ENCODE measurements around the gene SFT2D1. TPM values are rescaled to one million over a fixed set of nuclear protein-coding genes. Genes with fewer than 3 reads are reported as not detected.

SFT2D1 gene
- total RNA-seq, 6 experiments from 2014 or later: 44.8 to 56.5 (median 47.3) TPM

- H3K4me3 Mint-ChIP-seq: no peak overlapping the region
- peaks cover 19% of the 10 kb centered on the region for H3K4me1 Mint-ChIP-seq (ENCODE audit: low read depth)
- DNase-seq: no peak
- H3K9me3 Mint-ChIP-seq: no peaks in the 10 kb centered on the region
- H3K36me3 Mint-ChIP-seq (ENCODE audit: low read depth): no peaks in the 10 kb centered on the region
- no peak for TF ChIP-seq CTCF (IDR thresholded peaks at IDR 0.05)
- H3K27ac Mint-ChIP-seq: no peak overlapping the region
- no peaks in the 10 kb centered on the region; the same call in 1 of the 2 replicates for H3K27me3 Mint-ChIP-seq (ENCODE audit: insufficient read depth)
Observed at GRCh38 chr6:166361077-166361429, 18.7 kb upstream of the SFT2D1 start.

- H3K9me3 Mint-ChIP-seq: no peaks in the 10 kb centered on the region
- H3K36me3 Mint-ChIP-seq (ENCODE audit: low read depth): no peaks in the 10 kb centered on the region
- H3K4me3 Mint-ChIP-seq: no peak overlapping the region
- no peak for DNase-seq
- no peak for TF ChIP-seq CTCF (IDR thresholded peaks at IDR 0.05)
- no peak overlapping the region for H3K27ac Mint-ChIP-seq
- H3K4me1 Mint-ChIP-seq (ENCODE audit: low read depth): peaks cover 13% of the 10 kb centered on the region
- H3K27me3 Mint-ChIP-seq (ENCODE audit: insufficient read depth): no peaks in the 10 kb centered on the region; the same call in 1 of the 2 replicates
Observed at GRCh38 chr6:166360243-166361076, 18.1 kb upstream of the SFT2D1 start.

- no peaks in the 10 kb centered on the region for H3K9me3 Mint-ChIP-seq
- DNase-seq: no peak
- no peaks in the 10 kb centered on the region for H3K36me3 Mint-ChIP-seq (ENCODE audit: low read depth)
- no peak overlapping the region for H3K4me3 Mint-ChIP-seq
- H3K4me1 Mint-ChIP-seq (ENCODE audit: low read depth): no peaks in the 10 kb centered on the region; the same call in 1 of the 2 replicates
- TF ChIP-seq CTCF (IDR thresholded peaks at IDR 0.05): no peak
- H3K27me3 Mint-ChIP-seq (ENCODE audit: insufficient read depth): no peaks in the 10 kb centered on the region; the same call in 1 of the 2 replicates
- H3K27ac Mint-ChIP-seq: no peak overlapping the region
Observed at GRCh38 chr6:166355552-166355951, 13.2 kb upstream of the SFT2D1 start.

GRCh38 chr6:166354965-166355364, 12.6 kb upstream of the SFT2D1 start:
- no peak for TF ChIP-seq CTCF (IDR thresholded peaks at IDR 0.05)
- H3K9me3 Mint-ChIP-seq: no peaks in the 10 kb centered on the region
- no peak for DNase-seq
- no peak overlapping the region for H3K27ac Mint-ChIP-seq
- no peak overlapping the region for H3K4me3 Mint-ChIP-seq
- H3K36me3 Mint-ChIP-seq (ENCODE audit: low read depth): no peaks in the 10 kb centered on the region
- no peaks in the 10 kb centered on the region for H3K27me3 Mint-ChIP-seq (ENCODE audit: insufficient read depth)
- H3K4me1 Mint-ChIP-seq (ENCODE audit: low read depth): no peaks in the 10 kb centered on the region; the same call in 1 of the 2 replicates

- DNase-seq: no peak
- H3K27ac Mint-ChIP-seq: no peak overlapping the region
- H3K4me3 Mint-ChIP-seq: no peak overlapping the region
- TF ChIP-seq CTCF (IDR thresholded peaks at IDR 0.05): no peak
- H3K27me3 Mint-ChIP-seq (ENCODE audit: insufficient read depth): no peaks in the 10 kb centered on the region
- H3K36me3 Mint-ChIP-seq (ENCODE audit: low read depth): no peaks in the 10 kb centered on the region
- H3K9me3 Mint-ChIP-seq: no peaks in the 10 kb centered on the region
- no peaks in the 10 kb centered on the region; the same call in 1 of the 2 replicates for H3K4me1 Mint-ChIP-seq (ENCODE audit: low read depth)
Observed at GRCh38 chr6:166354143-166354542, 11.8 kb upstream of the SFT2D1 start.
